Measurements from ENCODE around the gene DOCK9.
"Not testable (repeated sequence)": the region's sequence is repeated elsewhere in the genome, so short reads cannot be mapped to it uniquely, and the experiment has no call there.

DOCK9 gene

GRCh38 chr13:98918771-98919170 lies 59.1 kb downstream of the DOCK9 start:
- DNase-seq (ENCODE audit: low spot score) = no peak

- no peak for DNase-seq (ENCODE audit: low spot score)
These were observed 60.7 kb downstream of the DOCK9 start for GRCh38 chr13:98917116-98917515.

DNA sequence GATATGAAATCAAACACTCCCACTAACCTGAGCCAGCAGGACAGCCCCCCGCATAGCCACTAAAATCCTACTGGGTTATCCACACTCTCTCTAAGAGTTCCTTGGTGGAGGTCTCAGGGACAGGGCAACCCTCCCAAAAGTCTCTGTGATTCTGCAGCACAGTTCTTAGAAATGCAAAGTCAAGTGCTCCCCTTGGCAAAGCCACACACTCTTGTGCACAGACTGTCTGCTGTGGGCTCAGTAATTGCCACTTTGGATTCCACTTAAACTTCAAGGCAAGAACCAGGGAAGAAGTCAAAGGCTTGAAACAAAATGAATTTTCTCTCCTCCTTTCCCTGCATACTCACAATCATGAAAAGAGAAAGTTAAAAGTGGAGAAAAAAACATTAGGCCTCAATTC lies 61.5 kb downstream of the DOCK9 start:
- DNase-seq (ENCODE audit: low spot score) = no peak

- no peak for DNase-seq (ENCODE audit: low spot score)
These were observed 61.9 kb downstream of the DOCK9 start for GRCh38 chr13:98915981-98916380.

DNA sequence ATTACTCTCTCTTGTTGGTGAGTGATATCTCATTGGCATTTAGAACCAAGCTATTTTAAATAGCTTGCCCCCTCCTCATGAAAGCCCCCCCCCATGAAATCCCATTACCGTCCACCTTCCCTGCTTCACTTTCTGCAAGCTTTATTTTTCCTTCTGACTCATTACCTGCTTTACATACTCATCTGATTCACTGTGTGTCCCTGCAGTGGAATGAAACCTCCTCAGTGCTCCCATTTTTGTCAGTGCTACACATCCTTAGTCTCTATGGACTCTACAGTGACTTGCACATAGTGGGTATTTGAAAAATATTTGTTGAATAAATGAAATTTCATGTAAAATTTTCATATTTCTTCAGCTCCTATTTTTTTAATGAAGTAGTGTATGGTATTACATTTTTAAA lies 62.3 kb downstream of the DOCK9 start:
- DNase-seq (ENCODE audit: low spot score) = no peak

- no peak for DNase-seq (ENCODE audit: low spot score)
These were observed 64.1 kb downstream of the DOCK9 start for GRCh38 chr13:98913741-98914140.

DNA sequence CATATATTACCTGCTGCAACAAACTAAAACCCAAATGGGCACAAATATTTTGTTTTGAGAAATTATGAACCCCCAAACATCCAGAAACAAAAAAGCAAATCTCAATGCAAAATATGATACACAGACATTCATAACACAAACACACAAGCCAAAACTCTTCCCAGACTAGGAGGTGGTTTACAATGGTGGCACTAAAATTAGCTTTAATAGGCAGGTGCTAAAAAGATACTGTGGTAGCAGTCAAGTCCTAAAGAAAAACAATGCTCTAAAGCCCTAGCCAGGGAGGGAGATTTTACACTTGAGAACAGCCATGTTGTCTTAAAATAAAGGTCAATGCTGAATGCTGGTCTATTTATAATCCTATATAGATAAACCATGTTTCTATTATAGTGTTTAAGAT lies 65.0 kb downstream of the DOCK9 start:
- no peak for DNase-seq (ENCODE audit: low spot score)

DNA sequence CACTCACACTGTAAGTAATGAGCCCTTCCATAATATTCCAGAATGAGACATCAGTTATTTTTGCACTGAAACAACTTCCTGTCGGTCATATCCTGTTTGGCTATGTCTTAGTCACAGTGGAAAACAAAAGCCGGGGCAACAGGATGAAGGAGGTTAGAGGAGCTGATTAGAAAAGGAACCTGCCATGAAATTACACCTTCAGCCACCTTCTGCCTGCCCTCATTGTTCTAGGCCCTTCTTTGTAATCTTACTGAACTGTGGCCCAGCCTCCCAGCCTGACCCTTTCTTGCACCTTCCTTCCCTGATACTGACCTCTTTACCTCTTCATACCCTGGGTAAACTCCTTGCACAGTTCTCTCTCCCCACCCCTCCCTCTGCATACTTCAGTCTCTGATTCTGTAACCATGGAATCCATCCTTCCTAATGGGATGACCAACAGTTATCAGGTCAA lies 67.3 kb downstream of the DOCK9 start:
- DNase-seq (ENCODE audit: low spot score) = no peak

DNA sequence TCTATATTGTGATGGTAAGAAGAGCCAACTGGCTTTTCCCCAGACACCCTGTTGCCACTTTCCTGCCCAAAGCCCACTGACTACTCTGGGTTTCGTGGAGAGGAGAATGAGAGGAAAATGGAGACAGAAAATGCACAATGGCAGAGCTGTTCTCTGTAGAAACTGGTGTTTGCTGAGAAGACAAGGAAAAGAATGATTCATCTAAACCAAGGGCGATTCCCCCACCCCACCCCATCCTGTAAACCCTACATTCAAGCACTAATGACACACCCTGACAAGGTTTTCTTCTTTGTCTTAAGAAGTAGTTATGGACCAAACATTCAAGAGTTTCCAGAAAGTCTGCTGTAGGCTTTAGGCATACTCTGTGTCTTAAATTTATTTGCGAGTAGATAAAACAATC lies 68.8 kb downstream of the DOCK9 start:
- DNase-seq (ENCODE audit: low spot score) = no peak

DNA sequence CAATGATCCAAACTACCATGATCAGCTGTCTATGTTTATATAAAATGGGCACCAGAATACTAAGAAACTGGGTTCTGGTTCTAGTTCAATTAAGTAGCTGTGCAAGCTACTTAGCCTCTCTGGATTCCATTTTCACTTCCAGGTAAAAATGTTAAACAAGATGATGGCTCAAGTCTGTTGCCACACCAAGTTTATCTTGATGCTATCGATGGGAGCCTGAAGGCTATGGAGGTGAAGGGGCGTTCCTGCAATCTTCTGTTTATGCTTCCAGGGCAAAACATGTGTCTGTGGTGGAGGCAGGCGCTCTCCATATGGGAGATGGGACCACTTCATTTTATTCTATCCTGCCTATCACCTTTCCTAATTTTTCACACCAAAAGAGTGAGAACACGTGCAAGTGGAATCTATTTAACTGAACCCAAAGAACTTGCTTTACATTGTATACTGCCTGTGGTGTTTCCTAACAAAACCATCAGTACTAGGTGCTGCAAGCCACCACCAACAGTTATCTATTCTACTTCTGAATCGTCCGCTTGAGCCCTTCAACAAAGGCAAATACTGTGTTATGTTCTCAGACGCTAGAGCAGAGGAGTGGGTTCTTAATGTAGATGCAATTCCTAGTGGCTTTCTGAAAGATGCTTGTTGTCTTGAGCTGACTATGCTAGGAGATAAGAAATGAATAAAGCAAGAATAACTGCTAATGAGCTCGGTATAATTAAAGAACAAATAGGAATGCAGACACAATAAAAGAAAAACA lies 70.9 kb downstream of the DOCK9 start:
- DNase-seq (ENCODE audit: low spot score) = no peak

DNA sequence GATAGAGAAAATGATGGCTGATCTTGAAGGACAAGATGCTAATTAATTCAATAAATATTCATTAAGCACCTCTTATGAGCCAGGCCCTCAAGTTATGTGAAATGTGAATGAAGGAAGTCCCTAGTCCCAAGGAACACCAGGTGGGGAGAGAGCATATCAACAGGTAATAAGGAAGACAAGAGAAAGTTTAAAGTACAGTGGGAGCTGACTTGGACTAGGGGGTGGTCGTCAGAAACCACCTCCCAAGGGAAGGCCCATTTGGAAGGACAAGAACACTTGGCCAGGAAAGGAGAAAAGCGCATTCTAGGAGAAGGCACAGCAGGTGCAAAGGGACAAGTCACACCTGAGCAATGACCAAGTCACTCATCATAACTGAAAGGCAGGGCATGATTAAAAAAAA lies 72.7 kb downstream of the DOCK9 start:
- no peak for DNase-seq (ENCODE audit: low spot score)

DNA sequence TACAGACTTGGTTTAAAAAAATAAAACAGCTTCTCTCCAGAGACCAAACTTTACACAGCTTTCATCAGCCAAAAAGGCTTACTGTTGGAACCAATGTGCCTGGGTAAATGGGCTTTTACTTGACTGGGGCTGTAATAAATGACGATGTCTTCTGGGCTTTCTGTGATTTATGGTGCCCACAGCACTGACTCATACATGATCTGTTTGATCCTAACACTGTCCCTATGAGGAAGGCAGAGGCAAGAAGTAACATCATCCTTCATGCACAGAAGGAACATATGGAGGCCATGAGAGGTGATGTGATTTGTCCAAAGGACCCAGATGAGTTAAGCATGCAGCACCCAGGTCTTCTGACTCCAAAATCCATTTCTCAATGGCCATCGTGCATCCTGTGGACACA lies 77.4 kb downstream of the DOCK9 start:
- DNase-seq (ENCODE audit: low spot score) = no peak

DNA sequence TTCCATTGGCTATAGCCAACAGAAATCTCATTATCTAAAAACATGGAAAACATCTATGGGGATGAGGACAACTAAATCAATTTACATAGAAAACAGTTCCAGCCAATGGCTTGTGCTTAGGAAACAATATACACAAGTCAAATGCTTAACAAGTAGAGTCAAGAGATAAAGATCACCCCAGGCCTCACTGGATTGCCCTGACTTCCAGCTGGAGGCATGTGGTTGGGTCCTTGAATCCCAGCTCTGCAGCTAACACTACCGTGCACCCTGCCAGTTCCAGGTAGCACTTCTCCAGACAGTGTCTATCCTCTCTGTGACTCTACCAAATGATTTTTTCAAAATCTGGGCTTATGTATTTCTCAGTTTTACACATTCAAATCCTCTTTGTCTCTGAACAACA lies 80.2 kb downstream of the DOCK9 start:
- DNase-seq (ENCODE audit: low spot score) = no peak

GRCh38 chr13:98896868-98897144 lies 81.1 kb downstream of the DOCK9 start:
- DNase-seq (ENCODE audit: low spot score) = no peak

DNA sequence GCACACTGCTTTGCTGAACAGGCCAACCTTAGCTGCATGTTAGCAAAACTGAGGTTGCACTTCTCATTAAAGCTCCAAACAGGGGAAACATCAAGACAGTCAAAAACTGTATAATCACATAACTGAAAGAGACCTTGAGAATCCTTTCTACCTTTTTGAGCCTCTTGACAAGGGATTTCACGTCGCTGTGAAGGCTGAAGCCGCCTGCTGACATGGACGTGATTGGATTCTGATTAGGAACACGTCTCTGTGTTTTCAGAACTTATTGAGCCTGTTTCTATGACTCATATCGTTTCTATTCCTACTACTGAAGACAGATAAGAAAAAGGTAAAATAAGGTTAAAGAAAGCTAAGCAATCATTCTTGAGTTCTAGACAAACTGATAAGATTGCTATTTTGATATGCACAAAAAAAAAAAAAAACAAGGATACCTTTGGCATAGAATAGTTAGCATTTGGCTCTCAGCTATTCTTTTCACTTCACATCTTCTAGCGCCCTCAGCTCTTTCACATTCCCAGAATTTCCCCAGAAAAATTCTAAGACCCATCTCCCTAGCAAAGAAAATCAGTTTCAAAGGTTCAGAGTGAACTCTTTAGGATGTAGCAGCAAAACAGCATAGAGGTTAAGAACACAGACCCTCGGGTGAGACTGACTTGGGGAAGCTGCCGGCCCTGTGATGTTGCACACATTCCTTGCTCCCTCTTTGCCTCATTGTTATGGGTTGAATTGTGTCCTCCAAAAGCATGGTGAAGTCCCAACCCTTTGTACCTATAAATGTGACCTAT lies 81.6 kb downstream of the DOCK9 start:
- DNase-seq (ENCODE audit: low spot score) = no peak

DNA sequence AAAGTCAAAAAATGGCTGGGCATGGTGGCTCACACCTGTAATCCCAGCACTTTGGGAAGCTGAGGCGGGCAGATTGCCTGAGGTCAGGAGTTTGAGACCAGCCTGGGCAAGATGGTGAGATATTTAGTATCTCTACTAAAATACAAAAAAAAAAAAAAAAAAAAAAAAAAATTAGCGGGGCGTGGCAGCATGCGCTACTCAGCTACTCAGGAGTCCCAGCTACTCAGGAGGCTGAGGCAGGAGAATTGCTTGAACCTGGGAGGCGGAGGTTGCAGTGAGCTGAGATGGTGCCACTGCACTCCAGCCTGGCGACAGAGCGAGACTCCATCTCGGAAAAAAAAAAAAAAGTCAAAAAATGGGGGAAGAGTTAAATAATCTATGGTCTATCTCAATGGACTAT lies 83.0 kb downstream of the DOCK9 start:
- DNase-seq (ENCODE audit: low spot score) = not testable (repeated sequence)

- no peak for DNase-seq (ENCODE audit: low spot score)
These were observed 84.5 kb downstream of the DOCK9 start for GRCh38 chr13:98893371-98893770.

DNA sequence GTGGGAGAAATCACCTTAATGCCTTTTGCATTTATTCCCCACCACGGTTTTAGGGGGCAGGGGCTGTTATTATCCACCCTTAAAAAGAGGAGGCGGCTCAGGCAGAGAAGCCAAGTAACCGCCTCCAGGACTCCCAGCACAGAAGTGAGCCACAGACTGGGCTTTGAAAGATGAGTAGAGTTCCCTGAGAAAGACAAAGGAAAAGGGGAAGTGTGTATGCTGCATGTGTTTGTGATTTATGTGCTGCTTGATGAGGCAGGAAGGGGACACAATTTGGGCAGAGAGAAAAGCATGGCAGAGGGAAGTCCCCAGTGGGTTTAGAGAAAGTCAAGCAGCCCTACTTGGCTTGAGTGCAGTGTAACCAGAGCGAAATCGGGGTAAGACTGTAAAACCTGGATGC lies 85.0 kb downstream of the DOCK9 start:
- no peak for DNase-seq (ENCODE audit: low spot score)

DNA sequence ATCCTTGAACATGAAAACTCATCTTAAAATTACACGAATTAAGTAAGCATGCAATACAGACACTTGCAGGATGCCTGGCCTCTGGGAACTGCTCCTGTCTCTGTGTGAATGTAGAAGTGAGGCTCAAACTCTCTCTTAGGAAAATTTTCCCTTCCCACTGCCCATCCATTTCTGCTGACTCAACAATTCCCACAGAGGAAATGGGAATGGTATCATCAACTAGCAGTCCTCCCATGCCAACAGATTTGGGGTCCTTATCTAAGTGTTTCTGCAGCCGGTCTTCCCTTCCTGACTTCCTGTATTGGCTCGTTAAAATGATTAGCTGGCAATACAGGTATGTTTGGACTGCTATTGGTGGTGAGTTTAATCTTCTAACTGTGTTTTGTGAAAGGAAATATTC lies 85.8 kb downstream of the DOCK9 start:
- DNase-seq (ENCODE audit: low spot score) = no peak

GRCh38 chr13:98890925-98891324 lies 86.9 kb downstream of the DOCK9 start:
- DNase-seq (ENCODE audit: low spot score) = no peak

GRCh38 chr13:98890186-98890585 lies 87.7 kb downstream of the DOCK9 start:
- no peak for DNase-seq (ENCODE audit: low spot score)

- no peak for DNase-seq (ENCODE audit: low spot score)
These were observed 88.3 kb downstream of the DOCK9 start for GRCh38 chr13:98889419-98890085.

GRCh38 chr13:98888890-98889279 lies 89.0 kb downstream of the DOCK9 start:
- no peak for DNase-seq (ENCODE audit: low spot score)
